Trophoblast cell (in vitro differentiated cells and primary cell): Measurements from ENCODE around the gene MAOB.

Experiments
- DNase-seq, 2 donors: peaks; one replicate each; pipeline ENCODE4 v3.0.0-alpha.2; 2016
- H2AFZ ChIP-seq: 2 replicates; pipeline ENCODE4 v1.6.1; 2013; ENCODE audit warnings: low read length, moderate library complexity, mild to moderate bottlenecking; ENCODE audit not compliant: insufficient read depth, poor library complexity
- H2AK5ac ChIP-seq: 2 replicates; pipeline ENCODE4 v1.6.1; 2013; ENCODE audit warnings: mild to moderate bottlenecking, low read length
- H2BK120ac ChIP-seq: 2 replicates; pipeline ENCODE4 v1.6.1; 2013; ENCODE audit warnings: low read length, mild to moderate bottlenecking, moderate library complexity; ENCODE audit not compliant: insufficient read depth, poor library complexity
- H2BK12ac ChIP-seq: 2 replicates; pipeline ENCODE4 v1.6.1; 2013; ENCODE audit warnings: mild to moderate bottlenecking, low read length, moderate library complexity
- H2BK5ac ChIP-seq: 2 replicates; pipeline ENCODE4 v1.6.1; 2013; ENCODE audit warnings: low read length, low read depth, moderate library complexity, mild to moderate bottlenecking; ENCODE audit not compliant: poor library complexity
- H3K14ac ChIP-seq: 2 replicates; pipeline ENCODE4 v1.6.1; 2013; ENCODE audit warnings: mild to moderate bottlenecking, low read length
- H3K18ac ChIP-seq: 2 replicates; pipeline ENCODE4 v1.6.1; 2013; ENCODE audit warnings: mild to moderate bottlenecking, low read length
- H3K23ac ChIP-seq: 2 replicates; pipeline ENCODE4 v1.6.1; 2013; ENCODE audit warnings: low read length
- H3K27ac ChIP-seq: 2 replicates; pipeline ENCODE4 v1.5.1; 2013; ENCODE audit warnings: low read depth, mild to moderate bottlenecking, inconsistent platforms, low read length, moderate library complexity
- H3K27me3 ChIP-seq: 2 replicates; pipeline ENCODE4 v1.6.1; 2013; ENCODE audit warnings: inconsistent platforms, mild to moderate bottlenecking, low read length, moderate library complexity; ENCODE audit not compliant: insufficient read depth
- H3K36me3 ChIP-seq, 2 experiments: 1 replicate in 1 of 2; 2 replicates in 1 of 2; pipeline ENCODE4 v1.6.1; 2013; ENCODE audit warnings: low read length in 2 of 2, mild to moderate bottlenecking in 2 of 2, moderate library complexity in 1 of 2; ENCODE audit not compliant: insufficient read depth in 2 of 2, control insufficient read depth in 1 of 2
- H3K4ac ChIP-seq: 2 replicates; pipeline ENCODE4 v1.6.1; 2013; ENCODE audit warnings: low read depth, mild to moderate bottlenecking, low read length, moderate library complexity
- H3K4me1 ChIP-seq, 2 experiments: 1 replicate in 1 of 2; 2 replicates in 1 of 2; pipeline ENCODE4 v1.6.1; 2013; ENCODE audit warnings: low read length in 2 of 2, mild to moderate bottlenecking in 2 of 2, moderate library complexity in 1 of 2; ENCODE audit not compliant: insufficient read depth in 2 of 2, control insufficient read depth in 1 of 2
- H3K4me2 ChIP-seq: 2 replicates; pipeline ENCODE4 v1.6.1; 2013; ENCODE audit warnings: inconsistent platforms, mild to moderate bottlenecking, low read length, moderate library complexity
- H3K4me3 ChIP-seq: 2 replicates; pipeline ENCODE4 v1.5.1; 2013; ENCODE audit warnings: mild to moderate bottlenecking, low read depth, low read length, inconsistent platforms
- H3K79me1 ChIP-seq: one replicate; pipeline ENCODE4 v1.6.1; 2013; ENCODE audit warnings: low read length
- H3K79me2 ChIP-seq: 2 replicates; pipeline ENCODE4 v1.6.1; 2013; ENCODE audit warnings: low read length, mild to moderate bottlenecking; ENCODE audit not compliant: control insufficient read depth, insufficient read depth, poor library complexity
- H3K9ac ChIP-seq: 2 replicates; pipeline ENCODE4 v1.6.1; 2013; ENCODE audit warnings: mild to moderate bottlenecking, low read length
- H3K9me3 ChIP-seq: 2 replicates; pipeline ENCODE4 v1.6.1; 2013; ENCODE audit warnings: low read depth, mild to moderate bottlenecking, control low read depth, inconsistent platforms, low read length; ENCODE audit not compliant: insufficient read depth
- H4K12ac ChIP-seq: 2 replicates; pipeline ENCODE4 v1.6.1; 2013; ENCODE audit warnings: low read depth, mild to moderate bottlenecking, low read length, moderate library complexity
- H4K8ac ChIP-seq: 2 replicates; pipeline ENCODE4 v1.6.1; 2013; ENCODE audit warnings: low read depth, mild to moderate bottlenecking, low read length, moderate library complexity
- H4K91ac ChIP-seq: one replicate; pipeline ENCODE4 v1.6.1; 2013; ENCODE audit warnings: low read depth, mild to moderate bottlenecking, low read length, moderate library complexity
- WGBS: extraction: QIAGEN DNeasy Blood & Tissue Kit; methylation state at CpG from one replicate; pipeline ENCODE4 v1.1.7; 2013; ENCODE audit warnings: missing lambda C conversion rate; ENCODE audit not compliant: insufficient read length, insufficient coverage; ENCODE audit errors: extremely low coverage; 5-methylcytosine and 5-hydroxymethylcytosine counted together

Gene MAOB

DNA sequence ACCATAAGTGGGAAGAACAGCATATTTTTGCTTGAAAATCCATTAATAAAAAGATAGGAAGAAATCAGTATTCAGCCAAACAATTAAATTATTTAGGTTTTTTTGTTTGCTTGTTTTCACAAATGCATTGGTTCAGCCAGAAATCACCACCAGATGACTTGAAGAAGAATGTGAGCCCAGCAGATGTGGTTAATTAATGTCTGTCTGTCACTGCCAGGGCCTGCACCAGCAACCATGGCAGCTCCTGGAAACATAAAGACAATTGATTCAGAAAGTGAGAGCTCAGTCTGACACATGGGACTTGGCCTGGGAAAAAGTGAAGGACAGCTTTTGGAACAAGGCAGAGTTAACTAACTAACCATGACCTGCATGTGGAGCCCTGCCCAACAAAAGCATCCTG lies 74.0 kb downstream of the MAOB start:
- no peaks in the 10 kb centered on the region for H3K79me1 ChIP-seq
- no peaks in the 10 kb centered on the region for H3K36me3 ChIP-seq
- no peaks in the 10 kb centered on the region for H3K4me1 ChIP-seq
- H3K27ac ChIP-seq = no peak overlapping the region
- no peak overlapping the region for H2AK5ac ChIP-seq
- H4K91ac ChIP-seq = no peak overlapping the region
- no peak overlapping the region for H2BK5ac ChIP-seq
- no peak overlapping the region for H2AFZ ChIP-seq
- no peak overlapping the region for H3K4me2 ChIP-seq
- no peak overlapping the region for H3K9ac ChIP-seq
- H4K8ac ChIP-seq = no peak overlapping the region
- H2BK120ac ChIP-seq = no peak overlapping the region
- no peak overlapping the region for H2BK12ac ChIP-seq
- no peak overlapping the region for H3K23ac ChIP-seq
- no peaks in the 10 kb centered on the region for H3K27me3 ChIP-seq
- H4K12ac ChIP-seq = no peak overlapping the region
- H3K14ac ChIP-seq = no peak overlapping the region
- DNase-seq = no peak
- no peak overlapping the region for H3K18ac ChIP-seq
- H3K9me3 ChIP-seq = no peaks in the 10 kb centered on the region
- H3K4me3 ChIP-seq = no peak overlapping the region
- no peaks in the 10 kb centered on the region for H3K79me2 ChIP-seq
- H3K4ac ChIP-seq = no peak overlapping the region

DNA sequence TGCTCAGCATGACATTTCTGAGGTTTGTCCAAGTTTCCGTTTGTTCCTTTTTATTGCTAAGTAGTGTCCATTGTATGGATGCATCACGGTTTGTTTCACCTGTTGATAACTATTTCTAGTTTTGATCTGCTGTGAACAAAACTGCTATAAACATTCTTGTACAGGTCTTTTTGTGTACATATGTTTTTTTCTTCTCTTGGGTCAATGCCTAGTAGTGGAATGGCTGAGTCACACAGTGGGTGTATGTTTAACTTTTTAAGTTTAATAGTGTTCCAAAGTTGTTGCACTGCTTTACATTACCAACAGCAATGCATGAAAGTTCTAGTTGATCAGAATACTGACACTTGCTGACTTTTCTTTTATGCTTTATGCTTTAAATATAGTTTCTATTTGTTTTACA lies 76.7 kb downstream of the MAOB start:
- no peak overlapping the region for H4K91ac ChIP-seq
- no peak overlapping the region for H4K8ac ChIP-seq
- no peak overlapping the region for H2BK12ac ChIP-seq
- H4K12ac ChIP-seq = no peak overlapping the region
- H2BK5ac ChIP-seq = no peak overlapping the region
- no peaks in the 10 kb centered on the region for H3K36me3 ChIP-seq
- no peaks in the 10 kb centered on the region for H3K27me3 ChIP-seq
- no peak overlapping the region for H3K4me2 ChIP-seq
- no peaks in the 10 kb centered on the region for H3K9me3 ChIP-seq
- no peak overlapping the region for H3K23ac ChIP-seq
- H3K79me1 ChIP-seq = no peaks in the 10 kb centered on the region
- H2AK5ac ChIP-seq = no peak overlapping the region
- H3K79me2 ChIP-seq = no peaks in the 10 kb centered on the region
- no peak overlapping the region for H3K4ac ChIP-seq
- H2BK120ac ChIP-seq = no peak overlapping the region
- no peak for DNase-seq
- no CpG with 5 or more reads among the region's 2 CpGs for WGBS
- H2AFZ ChIP-seq = no peak overlapping the region
- H3K4me3 ChIP-seq = no peak overlapping the region
- H3K18ac ChIP-seq = no peak overlapping the region
- H3K14ac ChIP-seq = no peak overlapping the region
- no peak overlapping the region for H3K27ac ChIP-seq
- H3K9ac ChIP-seq = no peak overlapping the region
- no peaks in the 10 kb centered on the region for H3K4me1 ChIP-seq

DNA sequence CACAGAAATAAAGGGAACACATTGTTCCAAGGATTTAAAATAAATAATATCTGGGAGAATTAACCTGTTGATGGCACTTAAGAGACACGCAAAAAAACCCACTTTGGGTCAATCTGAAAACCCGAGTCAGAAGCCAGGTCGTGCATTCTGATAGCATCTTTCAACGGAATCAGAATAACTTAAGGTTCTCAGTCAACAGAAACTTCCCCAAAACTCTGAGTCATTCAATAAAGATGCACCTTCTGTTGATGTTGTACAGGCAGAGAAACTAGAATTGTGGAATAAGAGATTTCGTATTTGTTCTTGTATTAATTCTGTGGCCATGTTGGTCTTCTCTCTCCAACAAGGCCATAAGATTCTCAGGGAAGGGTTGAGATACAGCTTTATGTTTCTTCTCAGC lies 78.2 kb downstream of the MAOB start:
- H3K79me1 ChIP-seq = no peaks in the 10 kb centered on the region

DNA sequence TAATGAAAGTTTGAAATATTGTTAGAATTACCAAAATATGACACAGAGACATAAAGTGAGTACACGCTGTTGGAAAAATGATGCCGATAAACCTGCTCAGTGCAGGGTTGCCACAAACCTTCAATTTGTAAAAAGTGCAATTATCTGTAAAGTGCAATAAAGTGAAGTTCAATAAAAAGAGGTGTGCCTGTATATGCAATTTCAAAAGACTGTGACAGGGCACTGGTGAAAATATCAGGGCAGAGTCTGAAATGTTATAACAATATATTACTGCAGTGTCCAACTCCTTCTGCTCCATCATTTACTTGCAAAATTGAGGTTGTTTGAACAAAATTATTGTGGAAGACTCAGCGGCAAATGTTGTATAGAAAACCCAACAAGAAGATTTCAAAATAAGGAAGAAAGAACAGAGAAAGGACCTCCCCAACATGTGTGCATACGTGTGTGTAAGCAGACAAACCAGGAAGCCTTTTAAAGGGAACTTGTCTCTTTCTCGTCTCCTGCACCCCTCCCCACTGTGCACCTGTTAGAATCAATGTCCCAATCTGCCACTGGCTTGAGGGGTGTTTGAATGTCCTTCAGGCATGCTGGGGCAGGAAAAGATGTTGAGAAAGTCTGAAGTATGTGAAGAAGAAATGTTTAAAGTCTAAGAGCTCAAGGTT lies 96.2 kb downstream of the MAOB start:
- H3K4me1 ChIP-seq = no peaks in the 10 kb centered on the region
- H3K14ac ChIP-seq = no peak overlapping the region
- H3K4me3 ChIP-seq = no peak overlapping the region
- H3K79me1 ChIP-seq = no peaks in the 10 kb centered on the region
- H3K23ac ChIP-seq = no peak overlapping the region
- no peak overlapping the region for H3K4ac ChIP-seq
- H2AFZ ChIP-seq = no peak overlapping the region
- H3K79me2 ChIP-seq = no peaks in the 10 kb centered on the region
- no peak for DNase-seq
- H4K8ac ChIP-seq = no peak overlapping the region
- H2BK5ac ChIP-seq = no peak overlapping the region
- H3K18ac ChIP-seq = no peak overlapping the region
- H4K91ac ChIP-seq = no peak overlapping the region
- H3K4me2 ChIP-seq = no peak overlapping the region
- H3K9ac ChIP-seq = no peak overlapping the region
- H3K9me3 ChIP-seq = no peaks in the 10 kb centered on the region
- no CpG with 5 or more reads among the region's 5 CpGs for WGBS
- no peak overlapping the region for H2BK12ac ChIP-seq
- H2BK120ac ChIP-seq = no peak overlapping the region
- H3K36me3 ChIP-seq = no peaks in the 10 kb centered on the region
- H2AK5ac ChIP-seq = no peak overlapping the region
- no peak overlapping the region for H3K27ac ChIP-seq
- H4K12ac ChIP-seq = no peak overlapping the region
- H3K27me3 ChIP-seq = no peaks in the 10 kb centered on the region

More for the DNA sequence above, 78.2 kb downstream of the MAOB start:
- Histone ChIP-seq H2BK12ac (no peak overlapping the region), H3K79me2 (no peaks in the 10 kb centered on the region), H4K91ac (no peak overlapping the region), H3K4me1 (no peaks in the 10 kb centered on the region), H3K18ac (no peak overlapping the region), H3K36me3 (no peaks in the 10 kb centered on the region), H3K14ac (no peak overlapping the region), H3K4me3 (no peak overlapping the region), H3K4ac (no peak overlapping the region), H4K8ac (no peak overlapping the region), H3K9ac (no peak overlapping the region), H2AFZ (no peak overlapping the region), H2BK5ac (no peak overlapping the region), H2AK5ac (no peak overlapping the region), H3K9me3 (no peaks in the 10 kb centered on the region), H3K27ac (no peak overlapping the region), H3K4me2 (no peak overlapping the region), H3K27me3 (no peaks in the 10 kb centered on the region), H4K12ac (no peak overlapping the region), H2BK120ac (no peak overlapping the region), H3K23ac (no peak overlapping the region)
- WGBS = no CpG with 5 or more reads among the region's 5 CpGs
- peak in 1 of 2 donors; percentile 7 for DNase-seq
